ENCODE results near the gene TOMM7.
"Not testable (repeated sequence)": the region's sequence is repeated elsewhere in the genome, so short reads cannot be mapped to it uniquely, and the experiment has no call there.

The TOMM7 gene

GRCh38 chr7:22791204-22792158 lies 31.2 kb downstream of the TOMM7 start:
- in situ Hi-C loops (cut with HindIII; ENCODE audit: low sequenced_read_pairs): no loop called here

GRCh38 chr7:22790640-22791039 lies 32.0 kb downstream of the TOMM7 start:
- in situ Hi-C loops (cut with HindIII; ENCODE audit: low sequenced_read_pairs): not testable (repeated sequence)

GRCh38 chr7:22787951-22788350 lies 34.7 kb downstream of the TOMM7 start:
- in situ Hi-C loops (cut with HindIII; ENCODE audit: low sequenced_read_pairs): no loop called here

- in situ Hi-C loops (cut with HindIII; ENCODE audit: low sequenced_read_pairs): no loop called here
Observed at GRCh38 chr7:22786290-22786932, 36.2 kb downstream of the TOMM7 start.

GRCh38 chr7:22784346-22784745 lies 38.3 kb downstream of the TOMM7 start:
- in situ Hi-C loops (cut with HindIII; ENCODE audit: low sequenced_read_pairs): loop anchor here (5.0 kb wide), 1 partner anchor 227 kb away; no protein-coding TSS in a partner anchor

GRCh38 chr7:22783421-22783820 lies 39.2 kb downstream of the TOMM7 start:
- in situ Hi-C loops (cut with HindIII; ENCODE audit: low sequenced_read_pairs): loop anchor here (5.0 kb wide), 1 partner anchor 226 kb away; no protein-coding TSS in a partner anchor

- in situ Hi-C loops (cut with HindIII; ENCODE audit: low sequenced_read_pairs): loop anchor here (5.0 kb wide), 1 partner anchor 225 kb away; no protein-coding TSS in a partner anchor
Observed at GRCh38 chr7:22782616-22783232, 39.9 kb downstream of the TOMM7 start.

- in situ Hi-C loops (cut with HindIII; ENCODE audit: low sequenced_read_pairs): loop anchor here (5.0 kb wide), 1 partner anchor 224 kb away; no protein-coding TSS in a partner anchor
Observed at GRCh38 chr7:22781230-22781711, 41.4 kb downstream of the TOMM7 start.

GRCh38 chr7:22779730-22780323 lies 42.8 kb downstream of the TOMM7 start:
- in situ Hi-C loops (cut with HindIII; ENCODE audit: low sequenced_read_pairs): loop anchor here (5.0 kb wide), 1 partner anchor 223 kb away; no protein-coding TSS in a partner anchor

GRCh38 chr7:22776964-22777363 lies 45.7 kb downstream of the TOMM7 start:
- in situ Hi-C loops (cut with HindIII; ENCODE audit: low sequenced_read_pairs): no loop called here

- in situ Hi-C loops (cut with HindIII; ENCODE audit: low sequenced_read_pairs): no loop called here
Observed at GRCh38 chr7:22772885-22773284, 49.8 kb downstream of the TOMM7 start.

GRCh38 chr7:22771872-22772228 lies 50.8 kb downstream of the TOMM7 start:
- in situ Hi-C loops (cut with HindIII; ENCODE audit: low sequenced_read_pairs): no loop called here

GRCh38 chr7:22771194-22771871 lies 51.3 kb downstream of the TOMM7 start:
- in situ Hi-C loops (cut with HindIII; ENCODE audit: low sequenced_read_pairs): no loop called here

- in situ Hi-C loops (cut with HindIII; ENCODE audit: low sequenced_read_pairs): no loop called here
Observed at GRCh38 chr7:22765609-22766008, 57.0 kb downstream of the TOMM7 start.
